Skeletal muscle satellite cell (primary cell): ENCODE results near the gene SATL1.
"Not testable (repeated sequence)": the region's sequence is repeated elsewhere in the genome, so short reads cannot be mapped to it uniquely, and the experiment has no call there.

ENCODE experiments used
- H3K27me3 ChIP-seq: 2 replicates; pipeline ENCODE4 v1.7.0; 2013; ENCODE audit warnings: low read length; ENCODE audit not compliant: control insufficient read depth, insufficient read depth
- H3K36me3 ChIP-seq: 2 replicates; pipeline ENCODE4 v1.7.0; 2013; ENCODE audit warnings: mild to moderate bottlenecking, control low read depth, low read length; ENCODE audit not compliant: insufficient read depth
- H3K4me1 ChIP-seq: 2 replicates; pipeline ENCODE4 v1.7.0; 2013; ENCODE audit warnings: low read length; ENCODE audit not compliant: control insufficient read depth, insufficient read depth
- H3K4me2 ChIP-seq: 2 replicates; pipeline ENCODE4 v1.7.0; 2013; ENCODE audit warnings: mild to moderate bottlenecking, low read length
- H3K4me3 ChIP-seq: 2 replicates; pipeline ENCODE4 v1.7.0; 2013; ENCODE audit warnings: low read length
- H3K9ac ChIP-seq: 2 replicates; pipeline ENCODE4 v1.7.0; 2013; ENCODE audit warnings: mild to moderate bottlenecking, low read depth, low read length, moderate library complexity
- H3K9me3 ChIP-seq: replicated peaks from 2 replicates; pipeline ENCODE4 v1.7.0; 2013; ENCODE audit warnings: mild to moderate bottlenecking, control low read depth, low read length

The SATL1 gene

DNA sequence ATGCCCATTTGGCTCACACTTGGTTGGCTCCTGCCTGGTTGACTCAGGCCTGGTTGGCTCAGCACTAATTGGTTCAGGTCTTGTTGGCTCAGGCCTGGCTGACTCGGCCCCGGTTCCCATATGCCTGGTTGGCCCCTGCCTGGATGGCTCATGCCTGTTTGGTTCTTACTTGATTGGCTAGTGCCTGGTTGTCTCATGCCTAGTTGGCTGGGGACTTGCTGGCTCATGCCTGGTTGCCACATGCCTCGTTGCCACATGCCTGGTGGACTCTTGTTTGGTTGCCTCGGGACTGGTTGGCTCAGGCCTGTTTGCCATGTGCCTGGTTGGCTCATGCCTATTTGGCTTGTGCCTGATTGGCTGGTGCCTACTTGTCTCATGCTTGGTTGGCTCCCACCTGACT is 136.2 kb downstream of the SATL1 start:
- no peak overlapping the region for H3K9ac ChIP-seq
- H3K4me3 ChIP-seq = no peak overlapping the region
- H3K27me3 ChIP-seq = no peaks in the 10 kb centered on the region

DNA sequence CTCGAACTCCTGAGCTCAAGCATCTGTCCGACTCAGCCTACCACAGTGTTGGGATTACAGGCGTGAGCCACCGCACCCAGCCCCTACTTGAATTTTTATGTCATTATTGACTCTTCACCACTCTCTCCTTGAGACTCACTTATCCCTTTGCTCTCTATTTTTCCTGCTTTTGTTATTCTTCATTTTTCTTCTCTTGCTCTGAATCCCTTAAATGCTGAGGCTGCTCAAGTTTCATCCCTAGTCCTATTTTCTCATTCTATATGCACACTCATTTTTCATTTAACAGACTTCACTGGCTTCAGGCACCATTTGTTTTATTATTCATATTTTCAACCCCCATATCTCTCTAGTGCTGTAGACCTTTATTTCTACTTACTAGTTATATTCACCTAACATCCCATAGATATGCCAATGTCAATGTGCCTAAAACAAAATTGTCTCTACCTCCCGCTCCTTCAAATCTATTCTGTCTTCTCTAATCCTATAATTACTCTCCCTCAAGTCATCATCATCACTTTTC is 154.2 kb downstream of the SATL1 start:
- H3K4me1 ChIP-seq = no peaks in the 10 kb centered on the region
- no peak overlapping the region for H3K9ac ChIP-seq
- H3K4me3 ChIP-seq = no peak overlapping the region

More for the DNA sequence above, 136.2 kb downstream of the SATL1 start:
- no peak overlapping the region for H3K4me2 ChIP-seq
- peaks cover 3% of the 10 kb centered on the region for H3K9me3 ChIP-seq
- H3K4me1 ChIP-seq = no peaks in the 10 kb centered on the region
- H3K36me3 ChIP-seq = no peaks in the 10 kb centered on the region

DNA sequence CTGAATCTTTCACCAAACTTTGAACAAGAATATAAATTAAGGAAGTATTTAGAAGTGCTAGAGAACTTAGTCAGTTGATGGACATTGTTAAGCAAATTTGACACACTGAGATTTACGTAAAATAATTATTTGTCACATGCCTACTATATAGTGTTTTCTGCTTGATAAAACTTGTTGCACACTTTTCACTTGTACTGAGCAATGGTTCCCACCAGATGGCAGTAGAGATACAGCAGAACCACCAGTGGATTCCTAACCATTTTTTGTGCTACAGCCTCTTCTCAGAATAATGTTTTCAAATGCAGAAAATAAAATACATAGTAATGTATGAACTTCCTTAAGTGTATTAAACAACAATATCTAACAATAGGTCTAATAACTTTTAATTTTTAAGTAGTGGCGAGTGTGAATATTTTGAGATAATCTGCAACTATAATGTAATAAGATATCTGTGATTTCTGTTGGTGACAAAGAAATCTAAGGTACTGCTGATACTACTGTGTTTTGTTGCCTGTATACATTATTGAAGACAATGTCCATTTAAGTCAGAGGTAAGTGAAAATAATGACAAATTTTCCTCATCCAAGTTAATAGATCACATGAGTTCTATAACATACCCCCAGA is 158.7 kb downstream of the SATL1 start:
- no peaks in the 10 kb centered on the region for H3K9me3 ChIP-seq
- H3K4me3 ChIP-seq = no peak overlapping the region
- H3K4me2 ChIP-seq = no peak overlapping the region
- no peak overlapping the region for H3K9ac ChIP-seq
- H3K4me1 ChIP-seq = no peaks in the 10 kb centered on the region
- H3K36me3 ChIP-seq = no peaks in the 10 kb centered on the region
- no peaks in the 10 kb centered on the region for H3K27me3 ChIP-seq

More for the DNA sequence above, 154.2 kb downstream of the SATL1 start:
- Histone ChIP-seq H3K9me3 (no peaks in the 10 kb centered on the region), H3K27me3 (no peaks in the 10 kb centered on the region), H3K36me3 (no peaks in the 10 kb centered on the region), H3K4me2 (no peak overlapping the region)

GRCh38 chrX:85077247-85077646 is 166.3 kb downstream of the SATL1 start:
- H3K27me3 ChIP-seq, H3K9ac ChIP-seq, H3K4me2 ChIP-seq, H3K4me3 ChIP-seq, H3K9me3 ChIP-seq, H3K4me1 ChIP-seq, H3K36me3 ChIP-seq: not testable (repeated sequence)

DNA sequence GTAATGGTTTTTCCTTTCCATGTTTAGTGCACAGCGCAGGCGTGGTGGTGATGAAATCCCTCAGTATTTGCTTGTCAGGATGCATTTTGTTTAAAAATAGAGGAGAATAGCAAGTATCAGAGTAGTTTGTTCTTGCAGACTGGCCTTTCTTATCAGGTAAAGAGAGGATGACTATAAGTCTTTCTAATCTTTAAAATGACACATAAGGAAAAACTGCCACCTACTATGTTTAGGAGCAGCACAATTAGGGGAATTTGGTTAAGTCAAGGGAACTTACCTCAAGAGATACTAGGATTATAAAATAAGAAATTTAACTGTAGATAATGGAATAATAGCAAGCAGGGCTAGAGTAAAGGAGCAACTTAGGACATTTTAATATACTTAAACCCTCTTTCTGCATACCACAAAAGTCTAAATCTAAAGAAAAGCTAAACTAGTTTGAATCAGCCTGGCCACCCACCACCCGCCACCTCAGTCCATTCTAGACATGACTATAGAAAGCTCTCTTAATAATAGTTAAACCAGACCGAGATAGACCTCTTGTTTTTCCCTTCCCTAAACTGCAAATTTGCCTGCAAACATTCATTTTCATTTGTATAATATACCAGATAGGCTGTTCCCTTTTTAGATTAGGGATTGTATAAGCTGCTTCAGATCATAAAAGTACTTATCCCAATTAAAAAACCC is 177.9 kb downstream of the SATL1 start:
- no peaks in the 10 kb centered on the region for H3K4me1 ChIP-seq
- H3K4me2 ChIP-seq = no peak overlapping the region
- H3K27me3 ChIP-seq = no peaks in the 10 kb centered on the region
- H3K4me3 ChIP-seq = no peak overlapping the region
- no peaks in the 10 kb centered on the region for H3K9me3 ChIP-seq
- no peaks in the 10 kb centered on the region for H3K36me3 ChIP-seq
- H3K9ac ChIP-seq = no peak overlapping the region

DNA sequence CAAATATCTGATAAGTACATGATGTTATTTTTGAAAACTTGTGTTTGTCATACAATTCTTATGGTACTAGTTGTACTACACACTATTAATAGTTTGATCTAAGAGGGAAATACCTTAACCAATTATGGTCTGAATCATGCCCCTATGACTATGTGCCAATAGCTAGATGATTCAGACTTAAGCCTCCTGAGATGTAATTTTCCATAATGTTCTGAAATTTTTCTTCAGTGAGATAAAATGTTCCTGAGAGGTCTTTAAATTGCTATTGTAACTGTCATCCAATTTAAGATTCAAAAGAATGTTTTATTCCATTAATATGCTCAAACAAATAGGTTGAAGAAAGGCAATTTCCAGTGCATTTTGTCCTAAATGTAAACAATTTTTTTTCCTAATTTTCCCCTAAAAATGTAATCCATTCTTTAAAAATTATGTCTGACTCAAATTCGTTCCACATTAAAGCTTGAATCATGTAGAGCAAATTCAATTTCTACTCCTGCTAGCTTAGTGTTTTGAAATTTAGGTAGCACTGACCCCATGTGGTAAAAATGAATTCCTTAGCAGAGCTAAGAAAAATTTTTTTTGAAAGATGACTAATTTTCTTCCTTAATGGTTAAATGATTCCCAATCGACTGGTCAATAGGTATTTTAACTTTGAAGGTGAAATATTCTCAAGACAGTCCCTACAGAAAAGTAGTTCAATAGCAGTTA is 190.8 kb downstream of the SATL1 start:
- Histone ChIP-seq H3K4me3 (no peak overlapping the region), H3K36me3 (no peaks in the 10 kb centered on the region), H3K9ac (peak overlapping the region; percentile 75), H3K4me1 (peaks cover 27% of the 10 kb centered on the region), H3K27me3 (no peaks in the 10 kb centered on the region), H3K9me3 (no peaks in the 10 kb centered on the region), H3K4me2 (peak overlapping the region; percentile 59)

DNA sequence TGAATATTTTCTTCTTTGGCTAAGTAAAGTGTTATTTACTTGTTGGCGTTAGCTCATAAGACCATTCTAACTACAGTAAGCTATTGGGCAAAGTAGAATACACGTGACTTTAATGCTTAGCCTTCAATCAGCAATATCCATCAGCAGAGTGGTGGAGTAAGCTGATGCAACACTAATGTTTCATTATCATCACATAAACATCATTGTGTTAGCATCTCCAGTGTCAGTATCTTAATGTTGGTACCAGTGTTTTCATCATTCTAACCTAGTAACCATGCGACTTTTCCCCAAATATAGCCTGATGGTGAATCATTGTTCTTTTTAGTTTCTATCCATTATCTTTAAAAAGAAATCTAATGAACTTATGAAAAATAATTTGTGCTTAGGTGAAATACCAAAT is 191.4 kb downstream of the SATL1 start:
- no peaks in the 10 kb centered on the region for H3K27me3 ChIP-seq
- peaks cover 27% of the 10 kb centered on the region for H3K4me1 ChIP-seq
- H3K36me3 ChIP-seq = no peaks in the 10 kb centered on the region
- no peaks in the 10 kb centered on the region for H3K9me3 ChIP-seq
- peak overlapping the region; percentile 36 for H3K4me2 ChIP-seq
- H3K4me3 ChIP-seq = no peak overlapping the region
- H3K9ac ChIP-seq = peak overlapping the region; percentile 38

DNA sequence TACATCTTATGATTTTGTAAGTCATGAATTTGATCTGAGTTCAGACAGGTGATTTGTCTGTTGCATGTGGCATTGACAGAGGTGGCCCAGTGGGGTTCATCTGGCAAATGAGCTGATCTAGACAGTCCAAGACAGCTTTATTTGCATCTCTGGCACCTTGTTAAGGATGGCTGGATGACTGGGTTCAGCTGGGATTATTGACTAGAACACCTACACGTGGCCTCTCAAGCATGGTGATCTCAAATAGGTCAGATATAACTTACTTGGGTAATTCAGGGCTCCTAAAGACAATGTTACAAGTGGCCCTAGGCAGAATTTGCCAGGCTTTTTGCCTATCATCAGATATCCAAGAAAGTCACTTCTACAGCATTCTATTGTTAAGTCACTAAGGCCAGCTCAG is 192.0 kb downstream of the SATL1 start:
- H3K9ac ChIP-seq = peak overlapping the region; percentile 38
- no peaks in the 10 kb centered on the region for H3K36me3 ChIP-seq
- no peak overlapping the region for H3K4me2 ChIP-seq
- no peak overlapping the region for H3K4me3 ChIP-seq
- H3K9me3 ChIP-seq = no peaks in the 10 kb centered on the region
- peaks cover 27% of the 10 kb centered on the region for H3K4me1 ChIP-seq
- H3K27me3 ChIP-seq = no peaks in the 10 kb centered on the region
